Measurements from ENCODE around the gene NFKBIE.
"Not testable (repeated sequence)": the region's sequence is repeated elsewhere in the genome, so short reads cannot be mapped to it uniquely, and the experiment has no call there.

The NFKBIE gene, protein sequence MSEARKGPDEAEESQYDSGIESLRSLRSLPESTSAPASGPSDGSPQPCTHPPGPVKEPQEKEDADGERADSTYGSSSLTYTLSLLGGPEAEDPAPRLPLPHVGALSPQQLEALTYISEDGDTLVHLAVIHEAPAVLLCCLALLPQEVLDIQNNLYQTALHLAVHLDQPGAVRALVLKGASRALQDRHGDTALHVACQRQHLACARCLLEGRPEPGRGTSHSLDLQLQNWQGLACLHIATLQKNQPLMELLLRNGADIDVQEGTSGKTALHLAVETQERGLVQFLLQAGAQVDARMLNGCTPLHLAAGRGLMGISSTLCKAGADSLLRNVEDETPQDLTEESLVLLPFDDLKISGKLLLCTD

DNA sequence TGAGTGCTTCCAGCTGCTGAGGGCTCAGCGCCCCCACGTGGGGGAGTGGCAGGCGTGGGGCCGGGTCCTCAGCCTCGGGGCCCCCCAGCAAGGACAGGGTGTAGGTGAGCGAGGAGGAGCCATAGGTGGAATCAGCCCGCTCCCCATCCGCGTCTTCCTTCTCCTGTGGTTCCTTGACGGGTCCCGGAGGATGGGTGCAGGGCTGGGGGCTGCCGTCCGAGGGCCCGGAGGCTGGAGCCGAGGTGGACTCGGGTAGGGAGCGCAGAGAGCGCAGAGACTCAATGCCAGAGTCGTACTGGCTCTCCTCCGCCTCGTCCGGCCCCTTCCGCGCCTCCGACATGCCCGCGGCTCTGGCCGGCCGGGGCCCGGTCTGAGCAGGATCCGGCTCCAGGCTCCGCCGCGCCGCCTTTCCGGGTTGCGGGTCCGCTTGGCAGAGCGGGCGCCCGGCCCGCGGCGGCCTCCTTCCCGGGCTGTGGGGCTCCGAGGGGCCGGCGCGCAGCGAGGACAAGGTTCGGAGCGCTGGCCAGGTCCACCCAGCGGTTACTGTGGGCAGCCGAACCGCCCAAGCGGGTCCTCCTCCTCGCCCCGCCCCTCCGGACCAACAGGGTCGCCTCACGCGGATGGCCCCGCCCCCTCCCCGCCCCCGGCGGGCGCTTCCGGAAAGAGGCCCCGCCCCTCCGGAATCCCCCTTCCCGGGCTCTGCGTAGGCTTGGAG is at the start of gene NFKBIE:
NFKBIE (minus strand) TSS at position 545 of the 715 bp plus-strand sequence; CDS start at position 340, 205 bp downstream.
- peak; percentile 95 for DNase-seq (ENCODE audit: low read depth)
- TF ChIP-seq, protein P1, sequence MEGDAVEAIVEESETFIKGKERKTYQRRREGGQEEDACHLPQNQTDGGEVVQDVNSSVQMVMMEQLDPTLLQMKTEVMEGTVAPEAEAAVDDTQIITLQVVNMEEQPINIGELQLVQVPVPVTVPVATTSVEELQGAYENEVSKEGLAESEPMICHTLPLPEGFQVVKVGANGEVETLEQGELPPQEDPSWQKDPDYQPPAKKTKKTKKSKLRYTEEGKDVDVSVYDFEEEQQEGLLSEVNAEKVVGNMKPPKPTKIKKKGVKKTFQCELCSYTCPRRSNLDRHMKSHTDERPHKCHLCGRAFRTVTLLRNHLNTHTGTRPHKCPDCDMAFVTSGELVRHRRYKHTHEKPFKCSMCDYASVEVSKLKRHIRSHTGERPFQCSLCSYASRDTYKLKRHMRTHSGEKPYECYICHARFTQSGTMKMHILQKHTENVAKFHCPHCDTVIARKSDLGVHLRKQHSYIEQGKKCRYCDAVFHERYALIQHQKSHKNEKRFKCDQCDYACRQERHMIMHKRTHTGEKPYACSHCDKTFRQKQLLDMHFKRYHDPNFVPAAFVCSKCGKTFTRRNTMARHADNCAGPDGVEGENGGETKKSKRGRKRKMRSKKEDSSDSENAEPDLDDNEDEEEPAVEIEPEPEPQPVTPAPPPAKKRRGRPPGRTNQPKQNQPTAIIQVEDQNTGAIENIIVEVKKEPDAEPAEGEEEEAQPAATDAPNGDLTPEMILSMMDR (IDR thresholded peaks at IDR 0.05; ENCODE audit: insufficient read depth, low read depth, low read length, missing control alignments): peak; percentile 24
- H3K4me3 ChIP-seq (ENCODE audit: low read length): peak within 1 kb of the TSS; percentile 74

DNA sequence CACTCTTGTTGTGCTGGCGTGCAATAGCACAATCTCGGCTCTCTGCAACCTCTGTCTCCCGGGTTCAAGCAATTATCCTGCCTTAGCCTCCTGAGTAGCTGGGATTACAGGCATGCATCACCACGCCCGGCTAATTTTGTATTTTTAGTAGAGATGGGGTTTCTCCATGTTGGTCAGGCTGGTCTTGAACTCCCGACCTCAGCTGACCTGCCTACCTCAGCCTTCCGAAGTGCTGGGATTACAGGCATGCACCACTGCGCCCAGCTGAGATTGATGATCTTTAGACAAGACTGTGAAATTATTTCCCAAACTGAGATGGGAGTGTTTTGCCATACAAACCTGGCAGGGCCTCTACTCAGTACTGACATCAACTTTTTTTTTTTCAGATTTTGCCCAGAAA is 49.3 kb upstream of the NFKBIE start:
- not testable (repeated sequence) for DNase-seq (ENCODE audit: low read depth); H3K4me3 ChIP-seq (ENCODE audit: low read length)

DNA sequence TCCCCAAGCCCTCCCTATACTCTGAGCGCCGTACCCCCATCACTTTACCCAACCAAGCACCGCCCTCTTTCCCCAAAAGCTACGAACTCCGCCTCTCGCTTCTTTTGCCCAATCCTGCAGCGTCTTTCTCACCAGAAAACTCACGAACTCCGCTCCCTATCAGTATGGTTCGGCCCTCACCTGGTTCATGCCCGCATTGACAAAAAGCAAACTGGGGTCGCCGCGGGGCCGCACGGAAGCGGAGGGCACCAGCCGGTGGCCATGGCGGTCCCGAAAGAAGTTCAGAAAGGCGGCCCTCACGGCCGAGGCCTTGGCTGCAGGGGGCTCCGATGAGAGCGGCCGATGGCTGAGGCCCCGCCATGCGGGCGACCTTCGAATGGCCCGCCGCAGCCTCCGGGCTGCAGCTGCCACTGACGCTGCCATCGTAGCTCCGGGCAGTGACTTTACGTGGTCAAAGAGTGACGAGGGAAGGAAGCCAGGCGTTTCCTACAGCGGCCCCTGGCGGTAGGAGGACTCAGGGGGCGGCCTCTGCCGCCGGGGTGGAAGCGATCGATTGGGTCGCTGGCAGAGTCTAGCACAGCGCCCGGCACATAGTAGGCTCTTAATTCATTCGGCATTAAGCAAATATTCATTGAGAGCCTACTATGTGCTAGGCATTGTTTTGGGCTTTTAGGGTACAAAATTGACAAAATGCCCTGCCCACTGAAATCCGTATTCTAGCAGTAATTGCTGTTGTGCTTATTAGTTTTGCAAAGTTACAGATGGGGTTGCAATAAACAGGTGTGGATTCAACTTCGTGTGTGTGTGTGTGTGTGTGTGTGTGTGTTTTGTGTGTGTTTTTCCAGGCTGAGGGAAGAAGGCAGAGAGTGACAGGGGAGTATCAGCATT is 47.8 kb upstream of the NFKBIE start, which contains the start of gene AARS2:
AARS2 (minus strand) TSS at position 447 of the 888 bp plus-strand sequence; CDS start at position 423, 24 bp downstream.
- DNase-seq (ENCODE audit: low read depth): peak; percentile 83
- TF ChIP-seq, protein P1 (IDR thresholded peaks at IDR 0.05; ENCODE audit: insufficient read depth, low read depth, low read length, missing control alignments): peak; percentile 97
- peak within 1 kb of the TSS; percentile 85 for H3K4me3 ChIP-seq (ENCODE audit: low read length)

DNA sequence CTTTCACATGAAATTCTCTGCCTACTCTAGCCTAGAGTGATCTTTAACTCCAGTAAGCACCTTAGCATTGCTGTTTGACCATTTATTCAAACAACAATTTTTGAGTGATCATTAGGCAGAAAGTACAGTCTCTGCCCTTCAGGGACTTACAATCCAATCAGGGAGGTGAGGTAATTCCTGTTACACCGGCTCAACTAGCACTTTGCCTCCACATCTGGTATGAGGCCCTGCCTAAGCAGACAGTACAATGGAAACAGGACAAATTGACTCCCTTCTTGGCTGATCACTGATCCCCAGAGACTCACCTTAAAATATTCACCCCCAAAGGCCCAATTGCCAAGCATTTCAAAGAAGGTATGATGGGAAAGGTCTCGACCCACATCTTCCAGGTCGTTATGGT is 46.4 kb upstream of the NFKBIE start:
- peak; percentile 51 for DNase-seq (ENCODE audit: low read depth)
- H3K4me3 ChIP-seq (ENCODE audit: low read length): peak overlapping the region; percentile 85
- TF ChIP-seq, protein P1 (IDR thresholded peaks at IDR 0.05; ENCODE audit: insufficient read depth, low read depth, low read length, missing control alignments): no peak

DNA sequence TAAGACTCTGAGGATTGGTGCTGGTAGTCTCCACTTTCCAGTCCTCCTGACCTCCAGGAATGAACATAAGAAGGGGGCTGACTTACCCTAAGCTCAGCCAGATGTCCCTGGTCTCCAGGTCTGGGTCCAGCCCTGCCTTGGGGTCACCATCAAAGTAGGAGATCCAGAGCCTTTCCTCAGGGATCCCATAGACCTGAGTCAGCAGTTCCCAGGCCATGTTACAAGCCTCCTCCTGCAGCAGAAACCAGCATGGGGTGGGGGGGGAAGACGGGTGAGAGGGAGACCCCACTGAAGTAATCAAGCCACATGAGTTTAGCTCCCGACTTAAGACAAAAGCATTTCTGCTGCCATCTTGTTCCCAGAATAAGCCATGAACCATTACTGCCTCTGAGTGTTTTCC is 46.0 kb upstream of the NFKBIE start:
- TF ChIP-seq, protein P1 (IDR thresholded peaks at IDR 0.05; ENCODE audit: insufficient read depth, low read depth, low read length, missing control alignments): no peak
- no peak for DNase-seq (ENCODE audit: low read depth)
- H3K4me3 ChIP-seq (ENCODE audit: low read length): no peak overlapping the region

DNA sequence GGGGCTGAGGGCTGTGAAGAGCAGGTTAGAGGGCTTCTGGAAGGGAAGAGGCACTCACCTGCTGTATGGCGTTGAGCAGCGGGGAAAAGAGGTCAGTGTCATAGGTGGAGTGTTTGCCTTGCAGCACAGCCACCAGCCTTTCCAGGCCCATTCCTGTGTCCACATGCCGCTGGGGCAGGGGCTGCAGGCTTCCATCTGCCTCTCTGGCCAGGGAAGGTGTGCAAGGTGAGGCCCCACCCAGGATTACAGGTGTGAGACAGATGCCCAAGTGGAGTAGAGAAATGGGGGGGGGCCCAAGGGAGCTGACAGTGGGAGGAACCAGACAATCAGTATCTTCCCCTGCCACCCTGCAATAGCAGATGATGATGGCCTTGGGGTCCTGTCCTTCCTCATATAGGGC is 44.9 kb upstream of the NFKBIE start:
- no peak for DNase-seq (ENCODE audit: low read depth)
- TF ChIP-seq, protein P1 (IDR thresholded peaks at IDR 0.05; ENCODE audit: insufficient read depth, low read depth, low read length, missing control alignments): no peak
- H3K4me3 ChIP-seq (ENCODE audit: low read length): no peak overlapping the region

DNA sequence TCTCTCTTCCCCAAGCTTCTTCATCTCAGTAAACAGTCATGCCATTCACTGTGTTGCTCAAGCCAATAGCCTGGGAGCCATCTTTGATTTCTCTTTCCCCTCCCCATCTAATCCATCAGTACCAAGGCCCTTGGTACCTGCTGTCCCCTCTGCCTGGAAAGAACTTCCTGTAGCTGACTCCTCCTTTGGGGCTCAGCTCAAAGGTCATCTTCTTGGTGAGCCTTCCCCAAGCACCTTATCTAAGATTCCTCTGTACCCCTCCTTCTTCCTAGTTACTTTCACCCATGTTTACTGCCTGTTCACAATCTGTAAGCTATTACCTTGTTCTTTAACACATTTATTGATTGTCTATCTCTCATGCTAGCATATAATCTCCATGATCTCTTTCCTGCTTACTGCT is 44.3 kb upstream of the NFKBIE start:
- DNase-seq (ENCODE audit: low read depth): no peak
- H3K4me3 ChIP-seq (ENCODE audit: low read length): no peak overlapping the region
- TF ChIP-seq, protein P1 (IDR thresholded peaks at IDR 0.05; ENCODE audit: insufficient read depth, low read depth, low read length, missing control alignments): no peak
